H9 (cell line): ENCODE data around the gene GATA5. TPM values are rescaled to one million over a fixed set of nuclear protein-coding genes. Genes with fewer than 3 reads are reported as not detected.

Experiments used
- DNase-seq: peaks from one replicate; pipeline ENCODE4 v3.0.0-alpha.2; 2017
- H2AFZ ChIP-seq: one replicate; pipeline ENCODE4 v1.6.1; 2013; ENCODE audit warnings: mild to moderate bottlenecking, low read length, control low read depth, moderate library complexity
- H2AK5ac ChIP-seq: 2 replicates; pipeline ENCODE4 v1.6.1; 2013; ENCODE audit warnings: low read length, control low read depth, mixed read lengths; ENCODE audit not compliant: insufficient read length
- H2BK120ac ChIP-seq: one replicate; pipeline ENCODE4 v1.6.1; 2013; ENCODE audit warnings: low read depth, mild to moderate bottlenecking, low read length, control low read depth, inconsistent platforms; ENCODE audit not compliant: poor library complexity, severe bottlenecking
- H2BK12ac ChIP-seq: 2 replicates; pipeline ENCODE4 v1.6.1; 2013; ENCODE audit warnings: low read length, control low read depth, mixed read lengths, low read depth; ENCODE audit not compliant: insufficient read length
- H2BK15ac ChIP-seq: 2 replicates; pipeline ENCODE4 v1.6.1; 2013; ENCODE audit warnings: low read depth, low read length, control low read depth
- H2BK20ac ChIP-seq: one replicate; pipeline ENCODE4 v1.6.1; 2013; ENCODE audit warnings: low read depth, mild to moderate bottlenecking, low read length, control low read depth, inconsistent platforms; ENCODE audit not compliant: poor library complexity, severe bottlenecking
- H2BK5ac ChIP-seq: 2 replicates; pipeline ENCODE4 v1.6.1; 2013; ENCODE audit warnings: low read length, control low read depth, mixed read lengths; ENCODE audit not compliant: insufficient read length
- H3K14ac ChIP-seq: 2 replicates; pipeline ENCODE4 v1.6.1; 2013; ENCODE audit warnings: low read length, control low read depth; ENCODE audit not compliant: insufficient read depth
- H3K18ac ChIP-seq: 2 replicates; pipeline ENCODE4 v1.6.1; 2013; ENCODE audit warnings: low read depth, mild to moderate bottlenecking, mixed read lengths, low read length, control low read depth; ENCODE audit not compliant: insufficient read length
- H3K23ac ChIP-seq: 2 replicates; pipeline ENCODE4 v1.6.1; 2013; ENCODE audit warnings: low read length, control low read depth, mixed read lengths, low read depth; ENCODE audit not compliant: insufficient read length
- H3K23me2 ChIP-seq: 2 replicates; pipeline ENCODE4 v1.6.1; 2013; ENCODE audit warnings: low read depth, mild to moderate bottlenecking, mixed read lengths, low read length, control low read depth; ENCODE audit not compliant: insufficient read length, poor library complexity, severe bottlenecking
- H3K27ac ChIP-seq: 2 replicates; pipeline ENCODE4 v1.5.1; 2013; ENCODE audit warnings: low read length, control low read depth, mixed read lengths, low read depth; ENCODE audit not compliant: insufficient read length
- H3K27me3 ChIP-seq: 2 replicates; pipeline ENCODE4 v1.6.1; 2013; ENCODE audit warnings: low read length, control low read depth, inconsistent platforms; ENCODE audit not compliant: insufficient read depth
- H3K4ac ChIP-seq: 2 replicates; pipeline ENCODE4 v1.6.1; 2013; ENCODE audit warnings: low read depth, mild to moderate bottlenecking, control low read depth, inconsistent platforms, low read length, moderate library complexity
- H3K4me1 ChIP-seq: 2 replicates; pipeline ENCODE4 v1.6.1; 2013; ENCODE audit warnings: low read length, control low read depth, inconsistent platforms; ENCODE audit not compliant: insufficient read depth
- H3K4me2 ChIP-seq: 2 replicates; pipeline ENCODE4 v1.6.1; 2013; ENCODE audit warnings: low read length, control low read depth, mixed read lengths; ENCODE audit not compliant: insufficient read length, insufficient read depth
- H3K56ac ChIP-seq: 2 replicates; pipeline ENCODE4 v1.6.1; 2013; ENCODE audit warnings: low read depth, mild to moderate bottlenecking, mixed read lengths, low read length, control low read depth; ENCODE audit not compliant: insufficient read length
- H3K79me1 ChIP-seq: 2 replicates; pipeline ENCODE4 v1.6.1; 2013; ENCODE audit warnings: low read depth, mild to moderate bottlenecking, moderate library complexity, low read length, control low read depth, inconsistent platforms; ENCODE audit not compliant: insufficient read depth, poor library complexity, severe bottlenecking
- H3K79me2 ChIP-seq: 2 replicates; pipeline ENCODE4 v1.6.1; 2013; ENCODE audit warnings: low read length, control low read depth, inconsistent platforms; ENCODE audit not compliant: insufficient read depth
- H3K9ac ChIP-seq: 2 replicates; pipeline ENCODE4 v1.6.1; 2013; ENCODE audit warnings: low read length, control low read depth, mixed read lengths; ENCODE audit not compliant: insufficient read length; ENCODE audit errors: extremely low read depth
- H3K9me3 ChIP-seq: one replicate; pipeline ENCODE4 v1.6.1; 2013; ENCODE audit warnings: low read depth, low read length, inconsistent platforms; ENCODE audit not compliant: control insufficient read depth
- H3T11ph ChIP-seq: one replicate; pipeline ENCODE4 v1.6.1; 2013; ENCODE audit warnings: mild to moderate bottlenecking, low read length, control low read depth, inconsistent platforms
- H4K20me1 ChIP-seq: one replicate; pipeline ENCODE4 v1.6.1; 2013; ENCODE audit not compliant: control insufficient read depth, insufficient read length, insufficient read depth
- H4K5ac ChIP-seq: 2 replicates; pipeline ENCODE4 v1.6.1; 2013; ENCODE audit warnings: low read depth, mild to moderate bottlenecking, mixed read lengths, low read length, control low read depth; ENCODE audit not compliant: insufficient read length
- H4K8ac ChIP-seq: replicated peaks from 2 replicates; pipeline ENCODE4 v1.6.1; 2013; ENCODE audit warnings: low read length, control low read depth, mixed read lengths, low read depth; ENCODE audit not compliant: insufficient read length
- H4K91ac ChIP-seq: 2 replicates; pipeline ENCODE4 v1.6.1; 2013; ENCODE audit warnings: low read depth, mild to moderate bottlenecking, moderate library complexity, mixed read lengths, low read length, control low read depth; ENCODE audit not compliant: insufficient read length
- H3K27ac Mint-ChIP-seq, 3 experiments: 2 replicates in 2 of 3; 3 replicates in 1 of 3; pipeline ENCODE4 v1.8.0; 2020 to 2021; ENCODE audit warnings: mixed read lengths in 3 of 3, mild to moderate bottlenecking in 1 of 3, moderate library complexity in 1 of 3
- H3K27me3 Mint-ChIP-seq: 2 replicates; pipeline ENCODE4 v1.8.0; 2021; ENCODE audit warnings: low read depth, mild to moderate bottlenecking, moderate library complexity, mixed read lengths
- H3K36me3 Mint-ChIP-seq, 3 experiments: 2 replicates in 2 of 3; 3 replicates in 1 of 3; pipeline ENCODE4 v1.8.0; 2020 to 2021; ENCODE audit warnings: low read depth in 3 of 3, mixed read lengths in 3 of 3; ENCODE audit not compliant: insufficient read depth in 1 of 3
- H3K4me1 Mint-ChIP-seq, 2 experiments: 2 replicates each; pipeline ENCODE4 v1.8.0; 2020; ENCODE audit warnings: mixed read lengths in 2 of 2
- H3K4me3 Mint-ChIP-seq, 2 experiments: 2 replicates in 1 of 2; 3 replicates in 1 of 2; pipeline ENCODE4 v1.8.0; 2020 to 2021; ENCODE audit warnings: mild to moderate bottlenecking in 2 of 2, mixed read lengths in 2 of 2, moderate library complexity in 1 of 2
- H3K9me3 Mint-ChIP-seq, 2 experiments: 2 replicates in 1 of 2; 3 replicates in 1 of 2; pipeline ENCODE4 v1.8.0; 2020; ENCODE audit warnings: mild to moderate bottlenecking in 2 of 2, mixed read lengths in 2 of 2, moderate library complexity in 1 of 2
- CTCF ChIP-seq: fragments of 200-600 bp; sonication (generic); conservative IDR thresholded peaks from 3 replicates; pipeline ENCODE4 v1.8.0; 2021; ENCODE audit warnings: antibody characterized with exemption, mild to moderate bottlenecking
- WGBS: extraction: QIAGEN DNeasy Blood & Tissue Kit; methylation state at CpG from one replicate; pipeline ENCODE4 v1.1.7; 2013; ENCODE audit warnings: missing lambda C conversion rate, low lambda C conversion rate, mixed read lengths; ENCODE audit not compliant: insufficient read length; ENCODE audit errors: extremely low coverage; 5-methylcytosine and 5-hydroxymethylcytosine counted together
- total RNA-seq: library from RNA; stranded (reverse); gene quantifications from 2 replicates; pipeline ENCODE4 v1.2.1, GENCODE V29; 2021

Gene GATA5
- total RNA-seq, 1 experiment from 2014 or later, result 0.24 TPM

GRCh38 chr20:62495749-62496567, 20.2 kb upstream of the GATA5 start:
- no peaks in the 10 kb centered on the region for H3K79me2 ChIP-seq
- no peak overlapping the region for H4K5ac ChIP-seq
- no peak overlapping the region for H4K8ac ChIP-seq
- H3K36me3 Mint-ChIP-seq, result no peaks in the 10 kb centered on the region
- no peak overlapping the region for H3K23ac ChIP-seq
- H2BK20ac ChIP-seq, result no peak overlapping the region
- H4K20me1 ChIP-seq, result no peaks in the 10 kb centered on the region
- H2BK15ac ChIP-seq, result no peak overlapping the region
- H3K4me2 ChIP-seq, result no peak overlapping the region
- WGBS, result no CpG with 5 or more reads among the region's 34 CpGs
- peaks cover 27% of the 10 kb centered on the region for H3K27me3 Mint-ChIP-seq
- H3K56ac ChIP-seq, result no peak overlapping the region
- no peak overlapping the region for H3K18ac ChIP-seq
- H3K27ac ChIP-seq, result no peak overlapping the region
- H2BK5ac ChIP-seq, result no peak overlapping the region
- H2BK12ac ChIP-seq, result no peak overlapping the region
- no peak for DNase-seq
- H3K4me1 ChIP-seq, result no peaks in the 10 kb centered on the region
- H3T11ph ChIP-seq, result no peak overlapping the region
- no peak overlapping the region for H2BK120ac ChIP-seq
- H2AFZ ChIP-seq, result no peak overlapping the region
- no peaks in the 10 kb centered on the region for H3K79me1 ChIP-seq
- H4K91ac ChIP-seq, result no peak overlapping the region
- H3K27ac Mint-ChIP-seq, result no peak overlapping the region
- no peak overlapping the region for H2AK5ac ChIP-seq
- no peak overlapping the region for H3K14ac ChIP-seq
- peaks cover 6 to 13% of the 10 kb centered on the region in 2 experiments; a peak in 3 of 4 replicates for H3K4me1 Mint-ChIP-seq
- H3K23me2 ChIP-seq, result no peaks in the 10 kb centered on the region
- H3K9ac ChIP-seq, result no peak overlapping the region
- no peak overlapping the region for H3K4ac ChIP-seq
- TF ChIP-seq CTCF, result no peak
- H3K9me3 Mint-ChIP-seq, result peaks cover under 1 to 7% of the 10 kb centered on the region in 2 experiments; a peak in 4 of 5 replicates
- no peaks in the 10 kb centered on the region for H3K27me3 ChIP-seq
- no peak overlapping the region for H3K4me3 Mint-ChIP-seq
- no peaks in the 10 kb centered on the region for H3K9me3 ChIP-seq
